GM19238 (cell line): ENCODE data around the gene KBTBD13.
A peak's percentile ranks its signal among the peaks of the same experiment; 100 is the strongest.
"Not testable (repeated sequence)": the region's sequence is repeated elsewhere in the genome, so short reads cannot be mapped to it uniquely, and the experiment has no call there.

Source experiments
- DNase-seq: peaks from one replicate; pipeline ENCODE4 v3.0.0; 2011; ENCODE audit warnings: low spot score; ENCODE audit not compliant: insufficient read length

Gene KBTBD13

GRCh38 chr15:65087873-65088642 lies 11.5 kb downstream of the KBTBD13 start:
- no peak for DNase-seq

DNA sequence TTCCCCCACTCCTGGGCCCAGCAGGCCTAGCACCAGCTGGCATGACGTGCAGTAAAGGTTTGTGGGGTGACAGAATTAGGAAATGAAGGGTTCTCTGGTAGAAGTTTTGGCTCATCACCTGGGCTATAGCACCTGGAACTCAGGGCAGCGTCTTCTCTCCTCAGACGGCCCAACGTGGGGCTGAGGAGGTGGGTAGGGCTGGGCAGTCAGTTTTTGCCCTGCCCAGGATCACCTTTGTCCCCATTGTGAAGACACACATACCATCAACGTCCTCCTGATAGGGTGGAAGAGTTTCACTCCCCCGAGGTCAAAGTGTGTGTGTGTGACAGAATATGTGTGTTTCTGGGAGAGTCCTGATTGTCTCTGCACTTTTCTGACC lies 12.1 kb downstream of the KBTBD13 start:
- DNase-seq: no peak

DNA sequence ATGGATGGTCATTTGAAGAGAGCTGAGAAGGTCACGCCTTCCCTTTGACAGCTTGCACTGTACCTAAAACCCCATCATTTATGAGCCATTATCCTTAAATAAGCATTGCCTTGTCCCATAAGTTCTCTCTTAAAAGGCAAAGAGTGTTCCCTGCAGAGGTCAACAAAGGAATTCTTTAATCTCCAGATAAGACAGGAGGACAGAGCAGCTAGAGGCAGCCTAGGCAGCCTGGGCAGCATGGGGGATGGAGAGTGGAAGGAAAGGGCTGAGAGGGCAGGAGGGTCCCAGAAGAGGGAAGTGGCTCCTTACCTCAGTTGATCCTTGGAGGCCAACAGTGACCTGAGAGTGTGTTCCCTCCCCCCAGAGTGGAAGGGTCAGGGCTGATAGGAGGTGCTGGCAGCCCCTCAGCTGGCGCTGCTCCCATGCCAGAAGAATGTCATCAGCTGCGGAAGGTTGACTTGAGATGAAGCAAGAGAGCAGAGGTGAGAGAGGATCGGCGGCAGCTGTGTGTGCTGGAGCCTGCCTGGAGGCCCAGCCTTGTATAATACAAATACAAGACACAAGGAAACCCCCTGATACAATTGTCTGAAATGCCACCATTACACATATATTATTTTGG lies 12.8 kb downstream of the KBTBD13 start:
- DNase-seq: no peak

GRCh38 chr15:65091946-65092770 lies 15.6 kb downstream of the KBTBD13 start:
- no peak for DNase-seq

DNA sequence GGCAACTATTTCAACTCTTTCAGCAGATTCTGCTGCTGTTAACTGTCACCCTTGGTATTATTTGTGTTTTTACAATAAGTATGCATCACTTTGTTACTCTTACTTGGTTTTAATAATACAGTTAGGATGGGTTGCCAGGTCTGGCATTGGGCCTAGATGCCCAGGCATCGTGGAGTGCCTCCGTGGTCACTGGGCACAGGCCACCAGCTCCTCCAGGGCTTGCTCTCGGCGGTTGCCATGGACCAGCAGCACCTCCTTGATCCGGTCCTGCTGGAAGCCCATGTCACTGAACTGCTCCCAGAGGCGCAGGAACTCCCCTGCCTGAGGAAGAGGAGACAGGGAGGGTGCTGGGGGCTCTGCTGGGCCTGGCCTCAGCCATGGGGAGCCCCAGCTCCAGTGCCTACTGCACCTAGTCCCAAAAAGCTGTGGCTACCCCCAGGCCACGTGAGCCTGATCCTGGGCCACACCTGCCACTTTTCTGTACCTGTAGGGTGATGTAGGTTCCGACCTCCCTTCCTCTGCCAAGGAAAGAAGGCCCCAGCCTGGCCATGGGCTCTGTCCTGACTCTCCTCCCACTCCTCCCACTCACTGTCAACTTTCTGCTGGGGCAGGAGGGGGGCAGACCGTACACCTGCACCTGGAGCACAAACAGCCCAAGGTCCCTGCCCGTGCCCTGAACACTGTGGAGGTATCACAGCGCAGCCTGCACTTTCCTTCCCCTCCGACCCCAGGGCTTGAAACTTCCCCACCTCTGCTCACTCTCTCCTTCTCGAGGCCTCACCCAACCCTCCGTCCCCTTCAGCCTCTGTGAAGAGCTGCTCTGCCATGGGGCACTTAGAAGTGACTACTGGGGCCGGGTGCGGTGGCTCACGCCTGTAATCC lies 16.6 kb downstream of the KBTBD13 start:
- DNase-seq: no peak

DNA sequence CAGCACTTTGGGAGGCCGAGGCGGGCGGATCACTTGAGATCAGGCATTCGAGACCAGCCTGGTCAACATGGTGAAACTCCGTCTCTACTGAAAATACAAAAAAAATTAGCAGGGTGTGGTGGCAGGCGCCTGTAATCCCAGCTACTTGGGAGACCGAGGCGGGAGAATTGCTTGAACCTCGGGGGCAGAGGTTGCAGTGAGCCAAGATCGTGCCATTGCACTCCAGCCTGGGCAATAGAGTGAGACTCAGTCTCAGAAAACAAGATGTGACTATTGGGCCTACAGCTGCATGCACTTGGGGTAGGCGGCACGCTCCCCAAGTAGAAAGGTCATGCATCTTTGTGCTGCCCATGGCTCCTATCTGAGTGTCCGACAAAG lies 17.2 kb downstream of the KBTBD13 start:
- DNase-seq: not testable (repeated sequence)

GRCh38 chr15:65094294-65094995 lies 17.9 kb downstream of the KBTBD13 start:
- DNase-seq: no peak

GRCh38 chr15:65095011-65095746 lies 18.6 kb downstream of the KBTBD13 start:
- no peak for DNase-seq

GRCh38 chr15:65095747-65096104 lies 19.2 kb downstream of the KBTBD13 start:
- DNase-seq: no peak

DNA sequence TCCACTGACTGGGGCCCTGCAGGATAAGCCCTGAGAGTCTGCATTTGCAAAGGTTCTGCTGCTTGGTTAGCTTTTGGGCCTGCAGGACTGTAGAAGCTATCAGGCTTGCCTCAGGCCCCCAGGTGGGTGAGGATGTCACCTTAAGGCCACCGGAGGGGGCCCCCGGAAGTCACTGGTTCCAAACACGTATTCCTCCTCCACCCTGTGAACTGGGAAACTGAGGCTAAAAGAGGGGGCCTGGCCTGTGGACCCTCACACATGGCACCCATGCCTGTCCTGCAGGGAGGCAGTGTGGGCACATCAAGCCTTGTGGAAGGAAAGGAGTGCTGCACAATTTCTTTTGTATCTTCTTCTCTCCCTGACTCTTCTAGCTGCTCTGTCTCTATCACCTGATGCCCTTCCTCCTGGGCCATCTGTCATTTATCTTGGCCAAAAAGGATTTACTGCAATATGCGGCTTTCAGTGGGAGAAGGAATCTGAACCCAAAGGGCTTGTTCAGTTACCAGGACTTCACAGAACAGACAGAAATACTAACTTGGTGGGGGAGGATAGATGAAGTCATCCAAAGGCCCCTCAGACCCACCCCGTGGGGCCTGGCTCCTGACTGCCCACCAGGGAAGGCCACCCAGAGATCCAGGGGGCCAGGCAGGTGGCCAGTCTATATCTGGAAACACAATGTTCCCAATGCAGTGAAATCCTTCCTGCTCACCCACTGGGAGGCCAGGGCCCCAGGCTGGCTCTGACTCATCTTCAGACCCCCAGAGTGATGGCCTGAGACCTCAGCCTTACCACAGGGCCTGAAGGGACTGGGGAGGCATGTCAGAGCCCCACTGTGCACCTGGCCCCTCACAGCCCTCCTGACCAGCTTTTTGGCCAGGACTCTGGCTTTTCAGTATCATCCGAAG lies 20.2 kb downstream of the KBTBD13 start:
- DNase-seq: no peak

DNA sequence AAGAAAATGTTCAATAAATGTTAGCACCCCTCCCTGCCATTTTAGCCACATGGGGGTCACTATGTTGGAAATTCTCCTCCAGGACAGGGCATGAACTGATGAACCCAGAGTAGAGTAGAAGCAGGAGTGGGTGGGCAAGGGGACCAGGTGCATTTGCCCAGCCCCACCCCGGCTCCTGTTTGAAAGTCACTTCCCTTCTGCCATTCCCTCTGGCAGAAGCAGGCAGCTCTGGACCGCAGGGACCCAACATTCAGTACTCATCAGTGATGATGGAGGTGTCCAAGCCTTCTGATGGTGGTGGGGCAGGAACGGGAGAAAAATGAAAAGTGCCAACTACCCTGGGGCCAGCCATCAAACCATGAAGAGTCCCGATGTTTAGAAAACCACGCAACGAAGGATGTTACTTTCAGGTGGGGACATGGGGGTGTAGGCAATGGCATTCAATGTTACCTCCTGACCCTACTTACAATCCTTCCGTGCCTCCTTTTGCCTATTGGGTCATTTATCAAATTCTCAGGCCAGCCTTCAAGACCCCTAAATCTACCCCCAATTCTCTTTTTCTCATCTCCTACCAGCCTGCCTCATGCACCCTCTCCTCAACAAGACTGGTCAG lies 21.2 kb downstream of the KBTBD13 start:
- DNase-seq: no peak

- no peak for DNase-seq
Observed at GRCh38 chr15:65099336-65099735, 22.8 kb downstream of the KBTBD13 start.

DNA sequence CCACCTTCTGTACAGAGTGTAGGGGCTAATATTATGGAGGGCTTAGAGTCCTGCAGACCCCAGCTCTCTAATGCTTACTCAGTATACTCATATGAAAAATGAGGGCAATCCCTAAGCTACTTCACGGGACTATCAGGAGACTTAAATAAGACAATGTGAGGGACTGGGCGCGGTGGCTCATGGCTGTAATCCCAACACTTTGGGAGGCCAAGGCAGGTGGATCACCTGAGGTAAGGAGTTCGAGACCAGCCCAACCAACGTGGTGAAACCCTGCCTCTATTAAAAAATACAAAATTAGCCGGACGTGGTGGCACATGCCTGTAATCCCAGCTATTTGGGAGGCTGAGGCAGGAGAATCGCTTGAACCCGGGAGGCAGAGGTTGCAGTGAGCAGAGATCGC lies 23.3 kb downstream of the KBTBD13 start:
- not testable (repeated sequence) for DNase-seq

DNA sequence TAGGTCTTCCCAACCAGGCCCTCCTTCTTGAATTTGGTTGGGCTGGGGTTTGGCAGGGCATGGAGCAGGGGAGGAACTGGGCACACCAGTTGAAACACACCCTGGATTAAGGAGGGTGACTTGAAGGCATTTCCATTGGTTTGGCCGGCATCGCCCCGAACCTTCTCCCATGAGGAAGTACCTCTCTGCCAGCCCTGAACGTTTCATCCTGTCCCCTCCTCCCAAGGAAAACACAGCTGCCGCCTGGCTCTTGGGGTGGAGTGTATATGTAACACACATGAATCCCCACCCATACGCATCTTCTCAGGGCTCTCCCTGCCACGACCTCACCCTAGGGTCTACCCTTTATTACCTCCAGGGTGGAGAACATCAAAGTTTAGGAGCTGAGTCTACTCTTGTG lies 23.9 kb downstream of the KBTBD13 start:
- no peak for DNase-seq

- peak; percentile 40 for DNase-seq
Observed at GRCh38 chr15:65101411-65101890, 24.9 kb downstream of the KBTBD13 start.

DNA sequence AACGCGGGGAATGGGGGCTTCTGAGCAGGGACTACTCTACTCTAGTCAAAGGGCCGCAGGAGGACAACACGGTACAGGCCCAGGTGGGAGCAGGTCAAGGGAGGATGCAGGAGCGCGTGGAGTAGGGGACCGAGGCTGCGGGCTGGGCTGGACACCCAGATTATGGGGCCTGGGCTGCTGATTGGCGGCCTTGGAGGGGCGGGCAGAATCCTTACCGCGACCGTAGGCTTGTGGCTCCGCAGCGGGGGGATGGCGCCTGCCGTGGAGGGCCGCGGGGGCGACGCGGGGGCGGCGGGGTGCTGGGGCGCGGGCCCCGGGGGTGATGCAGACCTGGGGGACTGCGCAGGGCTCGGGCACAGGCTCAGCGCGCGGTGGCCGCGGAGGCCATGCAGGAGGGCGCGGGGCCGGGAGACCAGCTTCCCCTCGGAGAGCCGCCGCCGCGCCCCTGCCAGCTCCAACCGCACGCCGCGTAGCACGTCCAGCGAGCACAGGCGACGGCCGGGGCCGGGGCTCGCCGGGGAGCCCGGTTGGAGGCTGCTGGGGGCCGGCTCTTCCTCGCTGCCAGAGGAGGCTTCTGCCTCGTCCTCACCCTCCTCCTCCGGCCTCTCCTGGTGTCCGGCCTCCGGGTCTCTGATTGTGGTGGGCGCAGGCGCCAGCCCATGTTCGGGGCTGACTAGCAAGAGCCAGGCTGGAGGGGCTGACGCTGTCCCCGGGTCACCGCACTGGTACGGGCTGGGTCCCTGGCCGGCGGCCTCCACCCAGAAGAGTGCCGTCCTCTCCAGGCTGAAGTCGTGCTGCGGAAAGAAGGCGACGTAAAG lies 25.6 kb downstream of the KBTBD13 start:
- no peak for DNase-seq

DNA sequence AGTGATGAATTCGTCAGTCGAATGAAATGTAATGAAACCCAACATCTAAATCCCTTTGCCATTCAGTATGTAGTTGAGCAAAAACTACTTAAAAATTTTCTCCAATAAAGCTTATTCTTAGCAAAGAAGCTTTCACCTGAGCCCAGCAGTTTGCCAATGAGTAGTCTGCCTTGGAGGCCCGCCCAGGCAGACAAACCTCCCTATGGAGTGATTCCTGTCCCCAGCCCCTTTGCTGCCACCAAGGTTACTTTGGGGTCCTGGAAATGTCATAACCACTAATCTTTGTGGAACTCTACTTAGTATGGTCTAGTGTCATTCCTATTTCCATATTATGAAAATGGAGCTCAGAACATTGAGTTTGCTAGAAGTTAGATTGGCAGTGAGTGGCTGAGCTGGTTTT lies 26.4 kb downstream of the KBTBD13 start:
- no peak for DNase-seq

GRCh38 chr15:65105038-65105437 lies 28.5 kb downstream of the KBTBD13 start:
- no peak for DNase-seq
